ENCODE data around the gene ABHD2. TPM values are rescaled to one million over a fixed set of nuclear protein-coding genes. Genes with fewer than 3 reads are reported as not detected.

ABHD2 gene
- total and polyA plus RNA-seq, 9 of the 15 experiments (the other 6 are each of a cell fraction or from before 2014, with no cell fraction given): 16.9 to 99.8 (median 47.5) TPM

DNA sequence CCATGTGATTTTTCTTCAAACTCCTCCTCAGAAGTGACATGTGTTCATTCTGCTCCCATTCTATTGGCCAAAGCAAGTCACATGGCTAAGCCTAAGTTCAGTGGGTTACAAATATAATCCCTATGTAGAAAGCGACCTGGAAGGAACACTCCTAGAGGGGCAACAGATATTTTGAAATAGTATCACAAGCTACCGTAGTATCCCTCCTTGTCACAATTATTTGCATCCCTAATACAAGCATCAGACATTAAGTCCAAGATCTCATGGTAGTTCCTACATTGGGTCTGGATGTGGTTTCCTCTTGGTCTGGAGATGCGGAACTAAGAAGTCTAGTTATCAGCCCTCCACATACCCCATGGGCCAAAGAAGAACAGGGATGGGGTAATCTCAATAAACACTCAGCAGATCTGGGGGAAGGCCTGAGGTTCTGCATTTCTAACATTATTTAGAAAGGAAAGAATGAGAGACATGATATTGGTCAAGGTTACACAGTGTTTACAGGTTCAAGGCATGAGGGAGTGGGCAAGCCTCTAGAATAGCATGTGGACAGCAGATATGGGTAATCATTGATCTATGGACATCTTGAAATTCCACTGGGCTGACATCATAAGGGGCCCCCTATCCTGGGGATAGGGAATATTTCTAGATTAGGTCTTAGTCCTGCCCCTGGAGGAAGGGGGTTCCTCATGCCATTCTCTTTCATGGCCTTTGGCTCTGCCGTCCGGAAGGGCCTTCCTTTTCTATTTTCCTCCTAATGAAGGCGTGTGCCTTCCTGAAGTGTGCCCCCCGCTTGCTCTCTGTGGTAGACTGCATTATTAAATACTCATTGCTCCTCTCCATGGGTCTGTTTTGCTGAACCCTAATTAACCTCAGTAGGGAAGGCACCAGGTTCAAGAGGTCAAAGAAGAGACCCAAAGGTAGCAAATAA is 17.8 kb upstream of the ABHD2 start (continued):
- peak; percentile 5; the same call in 1 of the 2 replicates for TF ChIP-seq CREM (IDR thresholded peaks at IDR 0.05; ENCODE audit: low read depth)
- TF ChIP-seq CBFA2T2 (conservative IDR thresholded peaks at IDR 0.05): peak; percentile 43; the same call in 1 of the 2 replicates
- peak; percentile 19 for TF ChIP-seq CCNT2 (IDR thresholded peaks at IDR 0.05; ENCODE audit: borderline replicate concordance, extremely low read depth, insufficient read length, low read depth, low read length)
- peak; percentile 47; the same call in 1 of the 2 replicates for TF ChIP-seq GATA2 (CRISPR knock-in tag; IDR thresholded peaks at IDR 0.05)
- TF ChIP-seq HMG20A (CRISPR knock-in tag; conservative IDR thresholded peaks at IDR 0.05): no peak
- TF ChIP-seq LCOR (CRISPR knock-in tag; IDR thresholded peaks at IDR 0.05): peak; percentile 23; the same call in 1 of the 2 replicates
- TF ChIP-seq DPF2 (IDR thresholded peaks at IDR 0.05): peak; percentile 57
- peak; percentile 14; the same call in 1 of the 2 replicates for TF ChIP-seq MAFF (IDR thresholded peaks at IDR 0.05; ENCODE audit: low read length)
- TF ChIP-seq HDAC1 (IDR thresholded peaks at IDR 0.05): no peak
- TF ChIP-seq ZKSCAN3 (CRISPR knock-in tag; IDR thresholded peaks at IDR 0.05): no peak
- TF ChIP-seq PHF8 (IDR thresholded peaks at IDR 0.05; ENCODE audit: borderline replicate concordance, low read length): no peak
- peak; percentile 51; the same call in 1 of the 2 replicates for TF ChIP-seq EP300 (IDR thresholded peaks at IDR 0.05; ENCODE audit: low read length)
- TF ChIP-seq HDAC2 (IDR thresholded peaks at IDR 0.05): no peak; the same call in 1 of the 2 replicates
- TF ChIP-seq, protein P1, sequence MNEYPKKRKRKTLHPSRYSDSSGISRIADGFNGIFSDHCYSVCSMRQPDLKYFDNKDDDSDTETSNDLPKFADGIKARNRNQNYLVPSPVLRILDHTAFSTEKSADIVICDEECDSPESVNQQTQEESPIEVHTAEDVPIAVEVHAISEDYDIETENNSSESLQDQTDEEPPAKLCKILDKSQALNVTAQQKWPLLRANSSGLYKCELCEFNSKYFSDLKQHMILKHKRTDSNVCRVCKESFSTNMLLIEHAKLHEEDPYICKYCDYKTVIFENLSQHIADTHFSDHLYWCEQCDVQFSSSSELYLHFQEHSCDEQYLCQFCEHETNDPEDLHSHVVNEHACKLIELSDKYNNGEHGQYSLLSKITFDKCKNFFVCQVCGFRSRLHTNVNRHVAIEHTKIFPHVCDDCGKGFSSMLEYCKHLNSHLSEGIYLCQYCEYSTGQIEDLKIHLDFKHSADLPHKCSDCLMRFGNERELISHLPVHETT (CRISPR knock-in tag; conservative IDR thresholded peaks at IDR 0.05 in 1 of 2, IDR thresholded peaks at IDR 0.05 in 1 of 2): peak in 1 of 2 experiments; percentile 59; a peak in 1 of 4 replicates
- no peak for TF ChIP-seq BACH1 (tag; IDR thresholded peaks at IDR 0.05)
- TF ChIP-seq, protein P2, sequence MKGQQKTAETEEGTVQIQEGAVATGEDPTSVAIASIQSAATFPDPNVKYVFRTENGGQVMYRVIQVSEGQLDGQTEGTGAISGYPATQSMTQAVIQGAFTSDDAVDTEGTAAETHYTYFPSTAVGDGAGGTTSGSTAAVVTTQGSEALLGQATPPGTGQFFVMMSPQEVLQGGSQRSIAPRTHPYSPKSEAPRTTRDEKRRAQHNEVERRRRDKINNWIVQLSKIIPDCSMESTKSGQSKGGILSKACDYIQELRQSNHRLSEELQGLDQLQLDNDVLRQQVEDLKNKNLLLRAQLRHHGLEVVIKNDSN (CRISPR knock-in tag; IDR thresholded peaks at IDR 0.05): peak; percentile 95
- TF ChIP-seq BHLHE40 (IDR thresholded peaks at IDR 0.05; ENCODE audit: low read length): no peak
